H1 (cell line): Measurements from ENCODE around the gene INF2. TPM values are rescaled to one million over a fixed set of nuclear protein-coding genes. Genes with fewer than 3 reads are reported as not detected.
A peak's percentile ranks its signal among the peaks of the same experiment; 100 is the strongest.

ENCODE experiments used
- BRCA1 ChIP-seq: IDR thresholded peaks from 2 replicates; pipeline ENCODE4 v1.6.1; 2012; ENCODE audit warnings: low read depth, low read length, improper control_type of control experiment
- HDAC2 ChIP-seq, 2 experiments: fragments of 300-600 bp in 1 of 2; sonication (generic) in 1 of 2; IDR thresholded peaks; 2 replicates each; pipeline ENCODE4 v1.6.1; 2011 to 2012; ENCODE audit warnings: low read depth in 2 of 2, low read length in 2 of 2, mild to moderate bottlenecking in 2 of 2, moderate library complexity in 2 of 2, borderline replicate concordance in 1 of 2, inconsistent platforms in 1 of 2
- JUND ChIP-seq: IDR thresholded peaks from 2 replicates; pipeline ENCODE4 v1.6.1; 2011; ENCODE audit warnings: mild to moderate bottlenecking, improper control_type of control experiment, low read length
- NANOG ChIP-seq: IDR thresholded peaks from 2 replicates; pipeline ENCODE4 v1.6.1; 2011; ENCODE audit warnings: low read length, low read depth, mild to moderate bottlenecking, inconsistent platforms; ENCODE audit not compliant: insufficient read depth, poor library complexity, severe bottlenecking
- SIN3A ChIP-seq, 2 experiments: IDR thresholded peaks in 1 of 2; conservative IDR thresholded peaks in 1 of 2; 2 replicates each; pipeline ENCODE4 v1.6.1; 2011 to 2012; ENCODE audit warnings: low read length in 2 of 2, improper control_type of control experiment in 1 of 2, low read depth in 1 of 2, mild to moderate bottlenecking in 1 of 2
- SIX5 ChIP-seq: IDR thresholded peaks from 2 replicates; pipeline ENCODE4 v1.6.1; 2011; ENCODE audit warnings: mild to moderate bottlenecking, low read depth, low read length
- polyA plus RNA-seq, 7 experiments: library from polyadenylated mRNA; depleted of rRNA in 3 of 7; stranded (reverse) in 5 of 7; unstranded in 2 of 7; fragments of >200 nt in 5 of 7; fragments of 200-250 nt in 2 of 7; gene quantifications; 1 replicate in 5 of 7; 2 replicates in 1 of 7; 4 replicates in 1 of 7; pipeline versions ENCODE4 v1.2.1 to v1.2.3, GENCODE V29; 2011 to 2013; ENCODE audit warnings: missing spikeins in 2 of 7, mixed read lengths in 2 of 7
- total RNA-seq: library from RNA; stranded (reverse); fragmentation: NEBNext Ultra II Directional; extraction: Animal tissue kit (Norgen Biotek cat#: 25700); gene quantifications from 2 replicates; pipeline ENCODE4 v1.2.1, GENCODE V29; 2021
- TF ChIP-seq, protein P1 (sequence below): IDR thresholded peaks from 2 replicates; pipeline ENCODE4 v1.6.1; 2012; ENCODE audit warnings: inconsistent platforms

INF2 gene
- total and polyA plus RNA-seq, 2 of the 8 experiments (the other 6 are each of a cell fraction or from before 2014, with no cell fraction given), result 29.1 to 59.5 TPM

DNA sequence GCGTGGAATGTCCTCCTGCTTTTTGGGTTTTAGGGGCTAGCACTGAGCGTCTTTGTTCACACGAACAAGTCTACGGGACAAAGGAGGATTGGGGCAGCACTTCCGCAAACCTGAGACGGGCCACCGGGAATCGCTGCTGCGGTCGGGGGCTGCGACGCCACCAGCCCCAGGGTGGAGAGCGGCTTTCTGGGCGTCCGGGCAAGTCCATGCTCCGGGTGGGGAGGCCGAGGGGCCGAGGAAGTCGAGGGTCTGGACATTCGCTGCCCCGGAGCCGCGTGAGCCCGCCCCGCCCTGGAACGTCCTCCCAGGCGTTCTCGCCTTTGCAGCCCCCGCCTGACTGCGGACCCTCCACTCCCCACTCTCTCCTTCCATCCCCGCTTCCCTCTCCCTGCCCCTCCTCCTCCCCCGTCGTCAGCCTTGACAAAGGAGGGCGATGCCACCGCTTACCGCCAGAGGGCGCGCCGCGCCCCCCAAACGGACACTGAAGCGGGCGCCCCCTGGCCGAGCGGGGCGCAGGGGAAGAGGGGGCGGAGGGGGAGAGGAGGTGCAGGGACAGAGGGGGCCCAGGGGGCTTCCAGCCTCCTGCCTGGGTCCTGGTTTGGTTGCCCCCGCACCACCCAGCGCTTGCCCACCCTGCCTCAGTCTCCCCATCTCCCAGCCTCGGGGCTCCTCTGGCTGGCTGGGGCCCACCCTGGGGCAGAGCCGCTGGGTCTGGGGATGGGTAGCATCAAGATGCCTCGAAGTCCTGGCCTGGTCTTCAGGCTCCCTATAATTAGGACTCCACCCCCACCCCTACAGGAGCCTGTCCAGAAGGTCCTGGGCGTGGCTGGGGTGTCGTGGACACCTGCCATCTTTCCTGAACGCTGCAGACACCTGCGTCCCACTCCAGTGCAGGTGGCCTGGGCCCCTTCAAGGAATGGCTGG, 39.1 kb upstream of the INF2 start (continued):
- TF ChIP-seq, protein P1, sequence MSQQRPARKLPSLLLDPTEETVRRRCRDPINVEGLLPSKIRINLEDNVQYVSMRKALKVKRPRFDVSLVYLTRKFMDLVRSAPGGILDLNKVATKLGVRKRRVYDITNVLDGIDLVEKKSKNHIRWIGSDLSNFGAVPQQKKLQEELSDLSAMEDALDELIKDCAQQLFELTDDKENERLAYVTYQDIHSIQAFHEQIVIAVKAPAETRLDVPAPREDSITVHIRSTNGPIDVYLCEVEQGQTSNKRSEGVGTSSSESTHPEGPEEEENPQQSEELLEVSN, result no peak
- peak; percentile 50 to 67; a peak in 2 of 4 replicates for TF ChIP-seq HDAC2 (IDR thresholded peaks at IDR 0.05; ENCODE audit: borderline replicate concordance in 1 of 2, low read depth in 2 of 2, low read length in 2 of 2)
- TF ChIP-seq JUND, result no peak
- TF ChIP-seq SIX5, result no peak
- TF ChIP-seq BRCA1, result no peak; the same call in 1 of the 2 replicates
- peak in 1 of 2 experiments; percentile 69; a peak in 1 of 4 replicates for TF ChIP-seq SIN3A (conservative IDR thresholded peaks at IDR 0.05 in 1 of 2, IDR thresholded peaks at IDR 0.05 in 1 of 2; ENCODE audit: low read depth in 1 of 2, low read length in 2 of 2)
- TF ChIP-seq NANOG, result no peak
